GM12872 (cell line): ENCODE data around the gene SPINK14.

Experiments used
- CTCF ChIP-seq: IDR thresholded peaks from 3 replicates; pipeline ENCODE4 v1.5.1; 2011; ENCODE audit warnings: low read depth, mild to moderate bottlenecking, low read length, moderate library complexity; ENCODE audit not compliant: insufficient read depth

The SPINK14 gene

GRCh38 chr5:148209151-148209770, 40.9 kb downstream of the SPINK14 start:
- no peak for TF ChIP-seq CTCF

- TF ChIP-seq CTCF = no peak
Observed at GRCh38 chr5:148214665-148215185, 46.4 kb downstream of the SPINK14 start.

- TF ChIP-seq CTCF = no peak
Observed at GRCh38 chr5:148221508-148221907, 53.2 kb downstream of the SPINK14 start.

- TF ChIP-seq CTCF = no peak
Observed at GRCh38 chr5:148224117-148224742, 55.9 kb downstream of the SPINK14 start.
